ENCODE data around the gene TGFBRAP1. TPM values are rescaled to one million over a fixed set of nuclear protein-coding genes. Genes with fewer than 3 reads are reported as not detected.

The TGFBRAP1 gene
- total RNA-seq, 1 experiment from 2014 or later: 19.3 TPM

DNA sequence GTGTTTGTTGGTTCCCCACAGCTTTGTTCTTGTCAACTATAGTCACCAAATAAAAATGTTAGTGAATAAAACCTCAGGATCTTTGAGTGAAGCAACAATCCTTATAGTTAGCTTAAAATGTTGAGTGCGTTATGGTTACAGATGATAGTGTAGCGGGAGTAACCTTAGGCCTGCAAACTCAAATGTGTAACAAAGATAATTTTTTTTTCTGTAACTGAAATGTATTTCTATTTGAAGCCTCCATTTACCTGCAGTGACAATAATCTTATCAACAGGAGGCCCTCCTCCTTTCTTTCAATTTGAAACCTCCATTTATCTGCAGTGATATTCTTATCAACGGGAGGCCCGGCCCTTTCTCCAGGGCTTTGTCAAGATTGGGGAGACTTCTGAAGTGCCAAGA, 4.7 kb upstream of the TGFBRAP1 start:
- DNase-seq (ENCODE audit: unreplicated experiment): no peak
- TF ChIP-seq, protein P1, sequence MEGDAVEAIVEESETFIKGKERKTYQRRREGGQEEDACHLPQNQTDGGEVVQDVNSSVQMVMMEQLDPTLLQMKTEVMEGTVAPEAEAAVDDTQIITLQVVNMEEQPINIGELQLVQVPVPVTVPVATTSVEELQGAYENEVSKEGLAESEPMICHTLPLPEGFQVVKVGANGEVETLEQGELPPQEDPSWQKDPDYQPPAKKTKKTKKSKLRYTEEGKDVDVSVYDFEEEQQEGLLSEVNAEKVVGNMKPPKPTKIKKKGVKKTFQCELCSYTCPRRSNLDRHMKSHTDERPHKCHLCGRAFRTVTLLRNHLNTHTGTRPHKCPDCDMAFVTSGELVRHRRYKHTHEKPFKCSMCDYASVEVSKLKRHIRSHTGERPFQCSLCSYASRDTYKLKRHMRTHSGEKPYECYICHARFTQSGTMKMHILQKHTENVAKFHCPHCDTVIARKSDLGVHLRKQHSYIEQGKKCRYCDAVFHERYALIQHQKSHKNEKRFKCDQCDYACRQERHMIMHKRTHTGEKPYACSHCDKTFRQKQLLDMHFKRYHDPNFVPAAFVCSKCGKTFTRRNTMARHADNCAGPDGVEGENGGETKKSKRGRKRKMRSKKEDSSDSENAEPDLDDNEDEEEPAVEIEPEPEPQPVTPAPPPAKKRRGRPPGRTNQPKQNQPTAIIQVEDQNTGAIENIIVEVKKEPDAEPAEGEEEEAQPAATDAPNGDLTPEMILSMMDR (IDR thresholded peaks at IDR 0.05; ENCODE audit: unreplicated experiment): no peak
- POLR2A ChIA-PET: no interaction called here
- intact Hi-C loops (cut with micrococcal nuclease): no loop called here
- Mint-ChIP-seq H3K27me3 (ENCODE audit: insufficient read depth, unreplicated experiment) (no peaks in the 10 kb centered on the region), H3K9me3 (ENCODE audit: unreplicated experiment) (no peaks in the 10 kb centered on the region), H3K4me1 (ENCODE audit: insufficient read depth, unreplicated experiment) (peaks cover 6% of the 10 kb centered on the region), H3K4me3 (ENCODE audit: unreplicated experiment) (no peak overlapping the region), H3K27ac (ENCODE audit: low read depth, unreplicated experiment) (no peak overlapping the region), H3K36me3 (ENCODE audit: insufficient read depth, unreplicated experiment) (no peaks in the 10 kb centered on the region)
- BruUV-seq (replicated peaks): no TSS peak
- CTCF ChIA-PET: interaction anchor here (0.8 kb wide), 1 partner anchor 219 kb away, joined by 3 read pairs; no protein-coding TSS in a partner anchor

GRCh38 chr2:105330681-105331375, 1.3 kb upstream of the TGFBRAP1 start:
- Mint-ChIP-seq H3K4me3 (ENCODE audit: unreplicated experiment) (peak overlapping the region; percentile 74), H3K27ac (ENCODE audit: low read depth, unreplicated experiment) (peak overlapping the region; percentile 80), H3K9me3 (ENCODE audit: unreplicated experiment) (no peaks in the 10 kb centered on the region), H3K27me3 (ENCODE audit: insufficient read depth, unreplicated experiment) (no peaks in the 10 kb centered on the region), H3K36me3 (ENCODE audit: insufficient read depth, unreplicated experiment) (no peaks in the 10 kb centered on the region), H3K4me1 (ENCODE audit: insufficient read depth, unreplicated experiment) (peaks cover 7% of the 10 kb centered on the region)
- POLR2A ChIA-PET: interaction anchor here (0.6 to 3.7 kb wide), 7 partner anchors 7 to 628 kb away, joined by 3 to 48 read pairs (median 4); partner anchors contain the start of gene C2orf49
- TF ChIP-seq, protein P1 (IDR thresholded peaks at IDR 0.05; ENCODE audit: unreplicated experiment): no peak
- intact Hi-C loops (cut with micrococcal nuclease): no loop called here
- DNase-seq (ENCODE audit: unreplicated experiment): no peak
- BruUV-seq (replicated peaks): no TSS peak
- CTCF ChIA-PET: interaction anchor here (0.5 to 2.2 kb wide), 5 partner anchors 11 to 1212 kb away, joined by 3 to 9 read pairs (median 5); no protein-coding TSS in a partner anchor

GRCh38 chr2:105329197-105329554, 359 bp downstream of the TGFBRAP1 start:
- intact Hi-C loops (cut with micrococcal nuclease): no loop called here
- CTCF ChIA-PET: interaction anchor here (0.6 to 2.5 kb wide), 7 partner anchors 9 to 192 kb away, joined by 3 to 8 read pairs (median 4); no protein-coding TSS in a partner anchor
- POLR2A ChIA-PET: interaction anchor here (0.5 to 3.7 kb wide), 16 partner anchors 9 to 864 kb away, joined by 3 to 48 read pairs (median 4); partner anchors contain the start of genes C2orf49 and FHL2

More at GRCh38 chr2:105329197-105329554, 359 bp downstream of the TGFBRAP1 start:
- DNase-seq (ENCODE audit: unreplicated experiment): peak; percentile 32
- Mint-ChIP-seq H3K27ac (ENCODE audit: low read depth, unreplicated experiment) (peak overlapping the region; percentile 59), H3K4me3 (ENCODE audit: unreplicated experiment) (peak overlapping the region; percentile 76), H3K27me3 (ENCODE audit: insufficient read depth, unreplicated experiment) (no peaks in the 10 kb centered on the region), H3K36me3 (ENCODE audit: insufficient read depth, unreplicated experiment) (peaks cover 5% of the 10 kb centered on the region), H3K4me1 (ENCODE audit: insufficient read depth, unreplicated experiment) (peaks cover 20% of the 10 kb centered on the region), H3K9me3 (ENCODE audit: unreplicated experiment) (no peaks in the 10 kb centered on the region)
- TF ChIP-seq, protein P1 (IDR thresholded peaks at IDR 0.05; ENCODE audit: unreplicated experiment): no peak
- BruUV-seq (replicated peaks): no TSS peak
